K562 (cell line): ENCODE measurements around the gene CAPRIN1. TPM values are rescaled to one million over a fixed set of nuclear protein-coding genes. Genes with fewer than 3 reads are reported as not detected.

ENCODE experiments used
- ATAC-seq: fragments of 200-7000 bp; cut with Tn5 transposase; 3 replicates; pipeline ENCODE4 v1.9.1; 2020; ENCODE audit warnings: moderate library complexity
- BruUV-seq: library from RNA; stranded (reverse); fragments of 400-500 nt; replicated peaks from 2 replicates; lab custom pipeline; 2021; lab: Mats Ljungman, UMichigan
- CTCF ChIA-PET: fragments of 300-600 bp; formaldehyde crosslinking; extraction: SDS; loops from one replicate; lab custom pipeline; 2021; ENCODE audit warnings: low intra/inter-chr PET ratio; lab: Yijun Ruan, JAX
- POLR2A ChIA-PET: fragments of 300-600, 350-650 bp; sonication (Branson Sonifier 250); formaldehyde crosslinking; extraction: SDS; loops from one replicate; lab custom pipeline; 2021; ENCODE audit warnings: antibody characterized with exemption, inconsistent platforms; lab: Yijun Ruan, JAX
- DNase-seq, 4 experiments: peaks; one replicate each; pipeline versions ENCODE4 v3.0.0 to v3.0.0-alpha.2; 2011 to 2018; ENCODE audit warnings: low spot score in 3 of 4, mixed read lengths in 3 of 4; ENCODE audit errors: extremely low read depth in 1 of 4
- FAIRE-seq: peaks from 2 replicates; lab custom pipeline; 2011; peaks lifted over from hg19 to GRCh38; lab: Jason Lieb, UNC
- H2AFZ ChIP-seq: 2 replicates; pipeline ENCODE4 v1.6.0; 2011; ENCODE audit warnings: low read depth, low read length, control low read depth, inconsistent platforms
- H3K27ac ChIP-seq: fragments of 200-600 bp; 3 replicates; pipeline ENCODE4 v1.8.0; 2011; ENCODE audit warnings: low read depth, mild to moderate bottlenecking, control low read depth, inconsistent platforms, low read length, moderate library complexity, mixed read lengths; ENCODE audit errors: extremely low read depth
- H3K27me3 ChIP-seq, 2 experiments: fragments of 300-600 bp in 1 of 2; 2 replicates in 1 of 2; 3 replicates in 1 of 2; pipeline versions ENCODE4 v1.6.0 to v1.8.0; 2011; ENCODE audit warnings: inconsistent platforms in 2 of 2, low read length in 2 of 2, mild to moderate bottlenecking in 1 of 2, mixed read lengths in 1 of 2, moderate library complexity in 1 of 2; ENCODE audit not compliant: control insufficient read depth in 2 of 2, insufficient read depth in 2 of 2
- H3K36me3 ChIP-seq: fragments of 300-600 bp; 3 replicates; pipeline ENCODE4 v1.8.0; 2011; ENCODE audit warnings: mild to moderate bottlenecking, low read length, inconsistent platforms; ENCODE audit not compliant: control insufficient read depth, insufficient read depth
- H3K4me1 ChIP-seq, 2 experiments: fragments of 200-600 bp in 1 of 2; replicated peaks in 1 of 2; 2 replicates in 1 of 2; 3 replicates in 1 of 2; pipeline versions ENCODE4 v1.5.1 to v1.8.0; 2011; ENCODE audit warnings: inconsistent platforms in 2 of 2, low read length in 2 of 2, mild to moderate bottlenecking in 1 of 2, mixed read lengths in 1 of 2, moderate library complexity in 1 of 2; ENCODE audit not compliant: control insufficient read depth in 2 of 2, insufficient read depth in 2 of 2
- H3K4me2 ChIP-seq: 2 replicates; pipeline ENCODE4 v1.6.1; 2011; ENCODE audit warnings: low read length, control low read depth, inconsistent platforms, mixed read lengths; ENCODE audit not compliant: insufficient read depth
- H3K4me3 ChIP-seq: fragments of 200-600 bp; sonication (generic), shearing (Covaris generic); 2 replicates; pipeline ENCODE4 v1.5.1; 2016; ENCODE audit warnings: control low read depth, inconsistent platforms
- H3K79me2 ChIP-seq: fragments of 200-600 bp; 3 replicates; pipeline ENCODE4 v1.8.0; 2011; ENCODE audit warnings: low read length, inconsistent platforms; ENCODE audit not compliant: control insufficient read depth, insufficient read depth
- H3K9ac ChIP-seq, 2 experiments: 2 replicates each; pipeline versions ENCODE4 v1.6.0 to v1.6.1; 2011; ENCODE audit warnings: low read depth in 2 of 2, low read length in 2 of 2, control low read depth in 1 of 2, inconsistent platforms in 1 of 2, mild to moderate bottlenecking in 1 of 2, mixed read lengths in 1 of 2; ENCODE audit not compliant: insufficient read depth in 1 of 2
- H3K9me1 ChIP-seq: one replicate; pipeline ENCODE4 v1.6.0; 2011; ENCODE audit warnings: inconsistent platforms, mild to moderate bottlenecking, low read length, moderate library complexity; ENCODE audit not compliant: control insufficient read depth, insufficient read depth
- H3K9me3 ChIP-seq: replicated peaks from 2 replicates; pipeline ENCODE4 v1.5.1; 2011; ENCODE audit warnings: low read depth, low read length, inconsistent platforms; ENCODE audit not compliant: control insufficient read depth, insufficient read depth
- H4K20me1 ChIP-seq: replicated peaks from 2 replicates; pipeline ENCODE4 v1.6.1; 2011; ENCODE audit warnings: low read length, inconsistent platforms, mixed read lengths; ENCODE audit not compliant: control insufficient read depth, insufficient read depth
- ARNT ChIP-seq, 2 experiments: fragments of 450-650 bp; IDR thresholded peaks; 2 replicates each; pipeline ENCODE4 v1.6.1; 2016; ENCODE audit warnings: mild to moderate bottlenecking in 1 of 2
- CBFB ChIP-seq: sonication (generic); formaldehyde crosslinking; IDR thresholded peaks from 2 replicates; pipeline ENCODE4 v1.4.0; 2020; ENCODE audit warnings: mild to moderate bottlenecking, missing genetic modification reagents
- CREB3L1 ChIP-seq: fragments of 450-650 bp; IDR thresholded peaks from 2 replicates; pipeline ENCODE4 v1.6.1; 2014; ENCODE audit warnings: low read depth, mild to moderate bottlenecking, moderate library complexity, borderline replicate concordance
- CTBP1 ChIP-seq: fragments of 450-650 bp; IDR thresholded peaks from 2 replicates; pipeline ENCODE4 v1.6.1; 2016; ENCODE audit warnings: borderline replicate concordance
- MYC ChIP-seq, 2 experiments: fragments of 250-450 bp in 1 of 2; sonication (Bioruptor Pico) in 1 of 2; IDR thresholded peaks; 2 replicates each; pipeline versions ENCODE4 v1.5.1 to v1.6.1; 2012 to 2021; ENCODE audit warnings: low read depth in 2 of 2, borderline replicate concordance in 1 of 2, improper control_type of control experiment in 1 of 2, low read length in 1 of 2, mild to moderate bottlenecking in 1 of 2, moderate library complexity in 1 of 2
- NFXL1 ChIP-seq: fragments of 450-650 bp; formaldehyde crosslinking; IDR thresholded peaks from 2 replicates; pipeline ENCODE4 v1.4.0; 2021; ENCODE audit warnings: mild to moderate bottlenecking
- PATZ1 ChIP-seq: fragments of 250-450 bp; sonication (Bioruptor Pico); IDR thresholded peaks from 2 replicates; pipeline ENCODE4 v1.5.0; 2020; ENCODE audit warnings: mild to moderate bottlenecking, borderline replicate concordance
- PHTF2 ChIP-seq: fragments of 250-450 bp; sonication (Bioruptor Pico); IDR thresholded peaks from 2 replicates; pipeline ENCODE4 v1.5.0; 2021; ENCODE audit warnings: mild to moderate bottlenecking
- PYGO2 ChIP-seq: fragments of 450-650 bp; IDR thresholded peaks from 2 replicates; pipeline ENCODE4 v1.6.1; 2016; ENCODE audit warnings: mild to moderate bottlenecking, missing genetic modification characterization, moderate library complexity, missing compliant biosample characterization
- RNF219 ChIP-seq: fragments of 250-450 bp; sonication (Bioruptor Pico); IDR thresholded peaks from 2 replicates; pipeline ENCODE4 v1.5.0; 2022; ENCODE audit warnings: mild to moderate bottlenecking
- TEAD1 ChIP-seq, 2 experiments: fragments of 450-650 bp in 1 of 2; sonication (generic) in 1 of 2; formaldehyde crosslinking; IDR thresholded peaks; 2 replicates each; pipeline versions ENCODE4 v1.4.0 to v1.8.0; 2020 to 2022; ENCODE audit warnings: mild to moderate bottlenecking in 2 of 2, missing genetic modification reagents in 1 of 2
- ZC3H4 ChIP-seq: sonication (generic); formaldehyde crosslinking; IDR thresholded peaks from 2 replicates; pipeline ENCODE4 v1.9.0; 2021; ENCODE audit warnings: missing genetic modification reagents, borderline replicate concordance
- ZNF165 ChIP-seq: fragments of 250-450 bp; sonication (Bioruptor Pico); IDR thresholded peaks from 2 replicates; pipeline ENCODE4 v1.4.0; 2020; ENCODE audit warnings: borderline replicate concordance
- ZNF668 ChIP-seq: fragments of 250-450 bp; sonication (Bioruptor Pico); IDR thresholded peaks from 2 replicates; pipeline ENCODE4 v1.8.0; 2022; ENCODE audit warnings: mild to moderate bottlenecking, inconsistent platforms
- WGBS: fragments of 100-300 bp; shearing (Covaris generic); methylation state at CpG from one replicate; pipeline ENCODE4 v1.1.6; 2016; ENCODE audit warnings: low coverage, mixed read lengths; ENCODE audit not compliant: insufficient coverage; ENCODE audit errors: missing lambda C conversion rate; 5-methylcytosine and 5-hydroxymethylcytosine counted together
- in situ Hi-C: fragments of 300-500 bp; cut with MboI; formaldehyde crosslinking; loops from 4 replicates; pipeline ENCODE4 v1.15.0; 2018; ENCODE audit warnings: inconsistent platforms, mixed read lengths
- intact Hi-C: fragments of 100-400 bp; cut with micrococcal nuclease; formaldehyde crosslinking; loops from 2 replicates; pipeline ENCODE4 v1.14.2; 2022
- polyA plus RNA-seq, 8 experiments: library from polyadenylated mRNA; depleted of rRNA in 4 of 8; stranded (reverse) in 5 of 8; unstranded in 3 of 8; fragments of >200 nt; fragmentation: Nextera tagmentation in 2 of 8; fragmentation: Illumina TruSeq in 1 of 8; extraction: Ambion mirVana in 2 of 8; extraction: Trizol in 1 of 8; gene quantifications; 2 replicates each; pipeline versions ENCODE4 v1.2.1 to v1.2.3, GENCODE V29; 2011 to 2014; ENCODE audit warnings: inconsistent platforms in 1 of 8, missing spikeins in 1 of 8
- total RNA-seq, 7 experiments: library from RNA; depleted of rRNA in 6 of 7; stranded (reverse); fragments of >200 nt in 6 of 7; fragmentation: Illumina TruSeq in 2 of 7; extraction: Trizol in 2 of 7; gene quantifications; 2 replicates each; pipeline versions ENCODE4 v1.2.1 to v1.2.3, GENCODE V29; 2011 to 2021; ENCODE audit warnings: low replicate concordance in 1 of 7
- TF ChIP-seq, protein P1 (sequence below): fragments of 250-450 bp; sonication (Bioruptor Pico); IDR thresholded peaks from 2 replicates; pipeline ENCODE4 v1.8.0; 2021; ENCODE audit warnings: moderate library complexity, mild to moderate bottlenecking, inconsistent platforms

CAPRIN1 gene
- total and polyA plus RNA-seq, 9 of the 15 experiments (the other 6 are each of a cell fraction or from before 2014, with no cell fraction given): 49.6 to 271 (median 244) TPM

DNA sequence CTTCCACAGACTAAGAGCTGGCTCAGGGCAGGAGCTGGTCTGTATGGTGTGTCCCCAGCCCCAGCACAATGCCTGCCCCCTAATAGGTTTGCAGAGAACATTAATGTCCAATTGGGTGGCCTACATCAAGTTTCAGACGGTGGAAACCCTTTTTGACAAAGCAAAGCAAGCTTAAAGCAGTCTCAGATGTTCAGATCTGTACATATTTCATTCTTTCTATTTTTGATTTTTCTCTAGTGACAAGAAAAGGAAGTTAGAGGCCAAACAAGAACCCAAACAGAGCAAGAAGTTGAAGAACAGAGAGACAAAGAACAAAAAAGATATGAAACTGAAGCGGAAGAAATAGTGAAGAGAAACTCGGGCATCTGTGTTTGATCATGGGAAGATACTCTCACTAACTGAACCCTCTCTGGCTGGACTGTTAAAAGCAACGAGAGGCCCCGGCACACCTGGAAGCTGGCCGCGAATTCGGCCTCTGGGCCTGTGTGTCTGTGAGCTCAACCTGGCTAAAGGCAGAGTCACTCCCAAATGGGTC lies 94.4 kb downstream of the CAPRIN1 start:
- Histone ChIP-seq H3K9ac (no peak overlapping the region), H3K9me3 (no peaks in the 10 kb centered on the region), H3K36me3 (peaks cover 99% of the 10 kb centered on the region), H3K9me1 (no peaks in the 10 kb centered on the region), H3K4me1 (peaks cover 0 to 4% of the 10 kb centered on the region in 2 experiments; a peak in 1 of 5 replicates), H3K4me2 (no peak overlapping the region), H3K79me2 (no peaks in the 10 kb centered on the region), H4K20me1 (no peaks in the 10 kb centered on the region; the same call in 1 of the 2 replicates), H2AFZ (no peak overlapping the region), H3K27me3 (no peaks in the 10 kb centered on the region), H3K27ac (no peak overlapping the region), H3K4me3 (no peak overlapping the region)
- POLR2A ChIA-PET: interaction anchor here (0.7 to 0.9 kb wide), 2 partner anchors 13 to 19 kb away, joined by 3 read pairs; no protein-coding TSS in a partner anchor
- FAIRE-seq (no peak), ATAC-seq (no peak), DNase-seq (no peak)
- intact Hi-C loops (no loop called here), in situ Hi-C loops (no loop called here)
- 91% methylated on average over 8 of the region's 8 CpGs for WGBS
- no TSS peak for BruUV-seq
- CTCF ChIA-PET: no interaction called here
- TF ChIP-seq PYGO2 (tag) (no peak), TEAD1 (CRISPR knock-in tag; IDR thresholded peaks at IDR 0.05) (no peak), ZNF165 (CRISPR knock-in tag) (no peak), MYC (IDR thresholded peaks at IDR 0.05; ENCODE audit: low read depth, low read length) (no peak), MYC (CRISPR knock-in tag; IDR thresholded peaks at IDR 0.05; ENCODE audit: borderline replicate concordance, low read depth) (no peak), CTBP1 (no peak), CBFB (CRISPR knock-in tag) (no peak), PHTF2 (CRISPR knock-in tag) (no peak), RNF219 (CRISPR knock-in tag) (no peak), CREB3L1 (no peak), ARNT (IDR thresholded peaks at IDR 0.05) (no peak), PATZ1 (no peak), NFXL1 (CRISPR knock-in tag) (no peak), ZC3H4 (no peak), ZNF668 (CRISPR knock-in tag) (no peak)
- TF ChIP-seq, protein P1, sequence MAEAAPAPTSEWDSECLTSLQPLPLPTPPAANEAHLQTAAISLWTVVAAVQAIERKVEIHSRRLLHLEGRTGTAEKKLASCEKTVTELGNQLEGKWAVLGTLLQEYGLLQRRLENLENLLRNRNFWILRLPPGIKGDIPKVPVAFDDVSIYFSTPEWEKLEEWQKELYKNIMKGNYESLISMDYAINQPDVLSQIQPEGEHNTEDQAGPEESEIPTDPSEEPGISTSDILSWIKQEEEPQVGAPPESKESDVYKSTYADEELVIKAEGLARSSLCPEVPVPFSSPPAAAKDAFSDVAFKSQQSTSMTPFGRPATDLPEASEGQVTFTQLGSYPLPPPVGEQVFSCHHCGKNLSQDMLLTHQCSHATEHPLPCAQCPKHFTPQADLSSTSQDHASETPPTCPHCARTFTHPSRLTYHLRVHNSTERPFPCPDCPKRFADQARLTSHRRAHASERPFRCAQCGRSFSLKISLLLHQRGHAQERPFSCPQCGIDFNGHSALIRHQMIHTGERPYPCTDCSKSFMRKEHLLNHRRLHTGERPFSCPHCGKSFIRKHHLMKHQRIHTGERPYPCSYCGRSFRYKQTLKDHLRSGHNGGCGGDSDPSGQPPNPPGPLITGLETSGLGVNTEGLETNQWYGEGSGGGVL (CRISPR knock-in tag): no peak
